A549 (cell line): ENCODE data around the gene MCU. TPM values are rescaled to one million over a fixed set of nuclear protein-coding genes. Genes with fewer than 3 reads are reported as not detected.

Experiments
- ATAC-seq, 2 experiments: fragments of 200-7000 bp in 1 of 2; fragments of >200 bp in 1 of 2; cut with Nextera tagmentation in 1 of 2; cut with Tn5 transposase in 1 of 2; 3 replicates each; pipeline versions ENCODE4 v1.8.0 to v1.9.1; 2018 to 2020; ENCODE audit warnings: mild to moderate bottlenecking in 1 of 2, moderate library complexity in 1 of 2
- CTCF ChIA-PET: fragments of 300-600 bp; sonication (Branson Sonifier 250); formaldehyde crosslinking; extraction: SDS; loops from one replicate; lab custom pipeline; 2021; ENCODE audit warnings: antibody characterized with exemption, inconsistent platforms; lab: Yijun Ruan, JAX
- POLR2A ChIA-PET: fragments of 350-600 bp; formaldehyde crosslinking; extraction: SDS; loops from one replicate; lab custom pipeline; 2021; ENCODE audit warnings: antibody characterized with exemption, inconsistent platforms; lab: Yijun Ruan, JAX
- DNase-seq, 2 experiments: peaks; one replicate each; pipeline versions ENCODE4 v3.0.0 to v3.0.0-alpha.2; 2011 to 2016; ENCODE audit warnings: low read depth in 1 of 2, low spot score in 1 of 2
- FAIRE-seq: peaks from 2 replicates; lab custom pipeline; 2011; peaks lifted over from hg19 to GRCh38; lab: Jason Lieb, UNC
- H3K27ac ChIP-seq, 2 experiments: fragments of >200 bp; sonication (Bioruptor Twin); formaldehyde crosslinking; 3 replicates each; pipeline ENCODE4 v1.5.1; 2016 to 2017
- H3K4me1 ChIP-seq: fragments of >200 bp; sonication (Bioruptor Twin); formaldehyde crosslinking; 3 replicates; pipeline ENCODE4 v1.6.1; 2016
- H3K4me2 ChIP-seq: fragments of >200 bp; sonication (Bioruptor Twin); formaldehyde crosslinking; 3 replicates; pipeline ENCODE4 v1.6.1; 2016
- H3K4me3 ChIP-seq: fragments of >200 bp; sonication (Bioruptor Twin); formaldehyde crosslinking; 3 replicates; pipeline ENCODE4 v1.5.1; 2016
- H3K9me3 ChIP-seq: fragments of >200 bp; sonication (Bioruptor Twin); formaldehyde crosslinking; 3 replicates; pipeline ENCODE4 v1.6.1; 2016
- BHLHE40 ChIP-seq: IDR thresholded peaks from 2 replicates; pipeline ENCODE4 v1.6.1; 2012; ENCODE audit warnings: low read depth, low read length, inconsistent platforms
- CBX2 ChIP-seq: fragments of 200-600 bp; sonication (generic); IDR thresholded peaks from 2 replicates; pipeline ENCODE4 v1.6.1; 2016; ENCODE audit warnings: low read depth, mild to moderate bottlenecking, borderline replicate concordance
- CHD4 ChIP-seq: fragments of 200-600 bp; sonication (generic); IDR thresholded peaks from 2 replicates; pipeline ENCODE4 v1.6.1; 2016; ENCODE audit warnings: antibody characterized with exemption, mild to moderate bottlenecking, borderline replicate concordance
- EHF ChIP-seq: fragments of 250-450 bp; sonication (Bioruptor Pico); IDR thresholded peaks from 2 replicates; pipeline ENCODE4 v1.5.0; 2020; ENCODE audit warnings: mild to moderate bottlenecking
- EHMT2 ChIP-seq: fragments of 200-600 bp; sonication (generic); IDR thresholded peaks from 2 replicates; pipeline ENCODE4 v1.6.1; 2016; ENCODE audit warnings: antibody characterized with exemption, low read depth, mild to moderate bottlenecking, moderate library complexity
- FOSL2 ChIP-seq, 2 experiments: fragments of 450-650 bp in 1 of 2; fragments of >200 bp in 1 of 2; sonication (Bioruptor Twin) in 1 of 2; formaldehyde crosslinking; IDR thresholded peaks; 2 replicates each; pipeline versions ENCODE4 v1.5.0 to v1.6.1; 2016 to 2020; ENCODE audit warnings: mild to moderate bottlenecking in 1 of 2, moderate library complexity in 1 of 2
- GATA3 ChIP-seq: IDR thresholded peaks from 2 replicates; pipeline ENCODE4 v1.6.1; 2012; ENCODE audit warnings: borderline replicate concordance
- HEYL ChIP-seq: fragments of 250-450 bp; sonication (Bioruptor Pico); IDR thresholded peaks from 2 replicates; pipeline ENCODE4 v1.8.0; 2021; ENCODE audit warnings: mild to moderate bottlenecking, moderate library complexity
- JUN ChIP-seq, 2 experiments: fragments of >200 bp; sonication (Bioruptor Twin); formaldehyde crosslinking; IDR thresholded peaks; 2 replicates in 1 of 2; 3 replicates in 1 of 2; pipeline ENCODE4 v1.6.1; 2016 to 2017
- JUNB ChIP-seq: fragments of >200 bp; sonication (Bioruptor Twin); formaldehyde crosslinking; IDR thresholded peaks from 2 replicates; pipeline ENCODE4 v1.6.1; 2016
- NPAS2 ChIP-seq: fragments of 250-450 bp; sonication (Bioruptor Pico); IDR thresholded peaks from 2 replicates; pipeline ENCODE4 v1.8.0; 2022; ENCODE audit warnings: mild to moderate bottlenecking, moderate library complexity, borderline replicate concordance
- NR3C1 ChIP-seq: fragments of >200 bp; sonication (Bioruptor Twin); formaldehyde crosslinking; IDR thresholded peaks from 3 replicates; pipeline ENCODE4 v1.6.1; 2017
- RAD21 ChIP-seq, 2 experiments: fragments of >200 bp in 1 of 2; sonication (Bioruptor Twin) in 1 of 2; formaldehyde crosslinking in 1 of 2; IDR thresholded peaks in 1 of 2; conservative IDR thresholded peaks in 1 of 2; 2 replicates in 1 of 2; 3 replicates in 1 of 2; pipeline ENCODE4 v1.6.1; 2012 to 2018; ENCODE audit warnings: inconsistent platforms in 1 of 2
- RARB ChIP-seq: fragments of 250-450 bp; sonication (Bioruptor Pico); IDR thresholded peaks from 2 replicates; pipeline ENCODE4 v1.8.0; 2021; ENCODE audit warnings: mild to moderate bottlenecking, moderate library complexity
- SMC3 ChIP-seq: fragments of >200 bp; sonication (Bioruptor Twin); formaldehyde crosslinking; IDR thresholded peaks from 3 replicates; pipeline ENCODE4 v1.6.1; 2018; ENCODE audit warnings: inconsistent platforms
- TFCP2L1 ChIP-seq: fragments of 250-450 bp; sonication (Bioruptor Pico); IDR thresholded peaks from 2 replicates; pipeline ENCODE4 v1.5.0; 2021; ENCODE audit warnings: mild to moderate bottlenecking
- ZFP36 ChIP-seq: fragments of 450-650 bp; IDR thresholded peaks from 2 replicates; pipeline ENCODE4 v1.6.1; 2014; ENCODE audit warnings: borderline replicate concordance; ENCODE audit not compliant: partially characterized antibody
- ZNF302 ChIP-seq: fragments of 250-450 bp; sonication (Bioruptor Pico); IDR thresholded peaks from 2 replicates; pipeline ENCODE4 v1.9.0; 2021; ENCODE audit warnings: inconsistent platforms, mild to moderate bottlenecking, moderate library complexity
- ZSCAN20 ChIP-seq: fragments of 250-450 bp; sonication (Bioruptor Pico); IDR thresholded peaks from 2 replicates; pipeline ENCODE4 v1.8.0; 2022; ENCODE audit warnings: mild to moderate bottlenecking, moderate library complexity
- WGBS: methylation state at CpG from one replicate; pipeline ENCODE4 v1.1.6; 2017; ENCODE audit errors: missing lambda C conversion rate; 5-methylcytosine and 5-hydroxymethylcytosine counted together
- polyA plus RNA-seq, 4 experiments: library from polyadenylated mRNA; depleted of rRNA in 3 of 4; stranded (reverse); fragments of >200 nt; fragmentation: RNase III in 1 of 4; extraction: RNeasy Plus Mini Kit Qiagen cat#74134 plus additional on column Dnase treatment in 1 of 4; gene quantifications; 2 replicates in 3 of 4; 3 replicates in 1 of 4; pipeline ENCODE4 v1.2.3, GENCODE V29; 2011 to 2017
- TF ChIP-seq, protein P1 (sequence below): fragments of >200 bp; sonication (Bioruptor Twin); formaldehyde crosslinking; IDR thresholded peaks from 3 replicates; pipeline ENCODE4 v1.6.1; 2016
- TF ChIP-seq, protein P2 (sequence below): fragments of 150-350 bp; IDR thresholded peaks from 2 replicates; pipeline ENCODE4 v1.6.1; 2014; ENCODE audit warnings: low read depth, mild to moderate bottlenecking, low read length

Gene MCU
- polyA plus RNA-seq, 2 of the 4 experiments (the other 2 are of a cell fraction) = 44.0 to 221 TPM

- CTCF ChIA-PET = interaction anchor here (0.9 to 1.6 kb wide), 4 partner anchors 9 to 127 kb away, joined by 3 to 4 read pairs (median 3); no protein-coding TSS in a partner anchor
- Histone ChIP-seq H3K4me3 (no peak overlapping the region), H3K4me2 (peak overlapping the region; percentile 17; the same call in 2 of the 3 replicates), H3K4me1 (peaks cover 41% of the 10 kb centered on the region), H3K27ac (no peak overlapping the region), H3K9me3 (no peaks in the 10 kb centered on the region)
- WGBS = 39% methylated on average over 2 of the region's 2 CpGs
- TF ChIP-seq ZFP36 = no peak
- POLR2A ChIA-PET = no interaction called here
- DNase-seq (no peak), FAIRE-seq (no peak), ATAC-seq (no peak)
These were observed 46.5 kb downstream of the MCU start for GRCh38 chr10:72738486-72738885.

DNA sequence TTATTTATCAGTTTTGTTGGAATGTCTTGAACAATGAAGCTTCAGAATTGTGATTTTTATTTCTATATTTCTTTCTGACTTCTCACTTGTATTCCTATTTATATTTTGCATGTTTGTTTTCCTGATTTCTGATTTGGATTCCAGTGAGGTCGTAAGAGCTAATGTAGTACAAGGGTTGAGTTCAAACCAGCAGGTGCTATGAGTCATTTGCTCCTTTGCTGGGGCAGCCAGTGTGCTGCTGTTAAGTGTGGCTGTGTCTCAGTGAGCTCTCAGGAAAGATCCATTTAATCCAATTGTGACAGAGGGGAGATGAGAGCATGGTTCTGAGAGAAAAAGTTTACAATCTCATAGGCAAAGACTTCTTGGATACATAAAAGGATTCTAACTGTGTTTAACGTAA is 48.6 kb downstream of the MCU start:
- Histone ChIP-seq H3K4me3 (no peak overlapping the region), H3K4me2 (peak overlapping the region; percentile 21), H3K9me3 (no peaks in the 10 kb centered on the region), H3K4me1 (peaks cover 37% of the 10 kb centered on the region), H3K27ac (no peak overlapping the region)
- WGBS = 48% methylated on average over 2 of the region's 2 CpGs
- DNase-seq (peak; percentile 33 to 55), ATAC-seq (peak; percentile 70 to 73; a peak in 4 of 6 replicates)
- POLR2A ChIA-PET = interaction anchor here (1.0 kb wide), 1 partner anchor 49 kb away, joined by 3 read pairs; the partner anchor contains the start of gene MCU
- TF ChIP-seq NR3C1 (no peak), FOSL2 (IDR thresholded peaks at IDR 0.05) (no peak), FOSL2 (CRISPR knock-in tag; IDR thresholded peaks at IDR 0.05) (peak; percentile 45; the same call in 1 of the 2 replicates)
- TF ChIP-seq, all 56 proteins: peak for 1
- CTCF ChIA-PET = interaction anchor here (0.6 to 0.9 kb wide), 3 partner anchors 16 to 140 kb away, joined by 3 read pairs; no protein-coding TSS in a partner anchor
- FAIRE-seq = no peak

DNA sequence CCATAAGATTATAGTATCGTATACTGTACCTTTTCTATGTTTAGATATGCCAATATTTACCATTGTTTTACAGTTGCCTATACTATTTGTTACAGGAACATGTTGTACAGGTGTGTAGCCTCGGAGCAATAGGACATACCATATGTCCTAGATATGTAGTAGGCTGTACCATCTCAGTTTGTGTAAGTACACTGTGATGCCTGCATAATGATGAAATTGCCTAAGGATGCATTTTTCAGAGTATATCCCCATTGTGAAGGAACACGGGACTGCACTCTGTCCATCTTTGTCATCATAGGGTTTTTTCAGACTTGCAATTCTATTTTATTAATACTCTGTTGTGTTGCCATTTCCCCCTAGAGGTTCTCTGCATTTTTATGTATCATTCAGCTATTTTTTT is 50.1 kb downstream of the MCU start:
- H3K4me1 ChIP-seq = peaks cover 38% of the 10 kb centered on the region
- POLR2A ChIA-PET = interaction anchor here (0.7 kb wide), 1 partner anchor 14 kb away, joined by 4 read pairs; no protein-coding TSS in a partner anchor
- CTCF ChIA-PET = interaction anchor here (1.5 kb wide), 1 partner anchor 71 kb away, joined by 3 read pairs; no protein-coding TSS in a partner anchor

GRCh38 chr10:72742797-72743196 is 50.9 kb downstream of the MCU start:
- Histone ChIP-seq H3K27ac (no peak overlapping the region), H3K9me3 (no peaks in the 10 kb centered on the region), H3K4me1 (peaks cover 38% of the 10 kb centered on the region), H3K4me2 (no peak overlapping the region), H3K4me3 (no peak overlapping the region)
- 82% methylated on average over 5 of the region's 5 CpGs for WGBS
- DNase-seq = no peak
- FAIRE-seq = no peak
- TF ChIP-seq JUN (IDR thresholded peaks at IDR 0.05) (no peak), HEYL (CRISPR knock-in tag) (no peak), ZSCAN20 (no peak), SMC3 (no peak), GATA3 (no peak), TFCP2L1 (CRISPR knock-in tag) (no peak), EHF (CRISPR knock-in tag) (no peak), JUNB (no peak), CHD4 (no peak), FOSL2 (IDR thresholded peaks at IDR 0.05) (no peak), FOSL2 (CRISPR knock-in tag; IDR thresholded peaks at IDR 0.05) (no peak), CBX2 (no peak)
- ATAC-seq = no peak
- POLR2A ChIA-PET = no interaction called here
- CTCF ChIA-PET = interaction anchor here (1.5 kb wide), 1 partner anchor 70 kb away, joined by 3 read pairs; no protein-coding TSS in a partner anchor

More for the DNA sequence above, 50.1 kb downstream of the MCU start:
- no peak overlapping the region for H3K27ac ChIP-seq
- TF ChIP-seq RARB (CRISPR knock-in tag) = no peak
- no peak for TF ChIP-seq ZNF302
- TF ChIP-seq, protein P1, sequence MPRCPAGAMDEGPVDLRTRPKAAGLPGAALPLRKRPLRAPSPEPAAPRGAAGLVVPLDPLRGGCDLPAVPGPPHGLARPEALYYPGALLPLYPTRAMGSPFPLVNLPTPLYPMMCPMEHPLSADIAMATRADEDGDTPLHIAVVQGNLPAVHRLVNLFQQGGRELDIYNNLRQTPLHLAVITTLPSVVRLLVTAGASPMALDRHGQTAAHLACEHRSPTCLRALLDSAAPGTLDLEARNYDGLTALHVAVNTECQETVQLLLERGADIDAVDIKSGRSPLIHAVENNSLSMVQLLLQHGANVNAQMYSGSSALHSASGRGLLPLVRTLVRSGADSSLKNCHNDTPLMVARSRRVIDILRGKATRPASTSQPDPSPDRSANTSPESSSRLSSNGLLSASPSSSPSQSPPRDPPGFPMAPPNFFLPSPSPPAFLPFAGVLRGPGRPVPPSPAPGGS = no peak
- no peak for TF ChIP-seq SMC3
- TF ChIP-seq NPAS2 = no peak
- TF ChIP-seq, protein P2, sequence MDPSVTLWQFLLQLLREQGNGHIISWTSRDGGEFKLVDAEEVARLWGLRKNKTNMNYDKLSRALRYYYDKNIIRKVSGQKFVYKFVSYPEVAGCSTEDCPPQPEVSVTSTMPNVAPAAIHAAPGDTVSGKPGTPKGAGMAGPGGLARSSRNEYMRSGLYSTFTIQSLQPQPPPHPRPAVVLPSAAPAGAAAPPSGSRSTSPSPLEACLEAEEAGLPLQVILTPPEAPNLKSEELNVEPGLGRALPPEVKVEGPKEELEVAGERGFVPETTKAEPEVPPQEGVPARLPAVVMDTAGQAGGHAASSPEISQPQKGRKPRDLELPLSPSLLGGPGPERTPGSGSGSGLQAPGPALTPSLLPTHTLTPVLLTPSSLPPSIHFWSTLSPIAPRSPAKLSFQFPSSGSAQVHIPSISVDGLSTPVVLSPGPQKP = no peak
- TF ChIP-seq JUN (IDR thresholded peaks at IDR 0.05) = no peak
- TF ChIP-seq ZFP36 = no peak
- TF ChIP-seq BHLHE40 = no peak
- no peak for TF ChIP-seq EHMT2
- TF ChIP-seq RAD21 (conservative IDR thresholded peaks at IDR 0.05 in 1 of 2, IDR thresholded peaks at IDR 0.05 in 1 of 2) = no peak
- H3K4me3 ChIP-seq = no peak overlapping the region
- no peak overlapping the region for H3K4me2 ChIP-seq
- no peaks in the 10 kb centered on the region for H3K9me3 ChIP-seq
- no peak for DNase-seq
- FAIRE-seq = no peak
- 85% methylated on average over 3 of the region's 3 CpGs for WGBS
- ATAC-seq = no peak
